NAMALWA (cell line): ENCODE results near the gene SEC11A.
"Not testable (repeated sequence)": the region's sequence is repeated elsewhere in the genome, so short reads cannot be mapped to it uniquely, and the experiment has no call there.

Source experiments
- DNase-seq: peaks from one replicate; pipeline ENCODE4 v3.0.0-alpha.2; 2015; ENCODE audit warnings: low spot score

The SEC11A gene

GRCh38 chr15:84716036-84716732, at the start of gene SEC11A:
SEC11A (minus strand) TSS chr15:84716139; CDS start chr15:84716075, 64 bp downstream.
- DNase-seq = peak; percentile 96

GRCh38 chr15:84765675-84766074, 49.7 kb upstream of the SEC11A start:
- DNase-seq = no peak

- DNase-seq = no peak
Observed at GRCh38 chr15:84764989-84765388, 49.0 kb upstream of the SEC11A start.

GRCh38 chr15:84764585-84764984, 48.6 kb upstream of the SEC11A start:
- DNase-seq = no peak

GRCh38 chr15:84762840-84763572, 47.1 kb upstream of the SEC11A start:
- no peak for DNase-seq

GRCh38 chr15:84761607-84762131, 45.7 kb upstream of the SEC11A start:
- DNase-seq = peak; percentile 20

GRCh38 chr15:84760219-84760618, 44.3 kb upstream of the SEC11A start:
- no peak for DNase-seq

- no peak for DNase-seq
Observed at GRCh38 chr15:84759018-84759417, 43.1 kb upstream of the SEC11A start.

- DNase-seq = no peak
Observed at GRCh38 chr15:84755736-84756527, 40.0 kb upstream of the SEC11A start.

- DNase-seq = not testable (repeated sequence)
Observed at GRCh38 chr15:84754889-84755288, 39.0 kb upstream of the SEC11A start.

- no peak for DNase-seq
Observed at GRCh38 chr15:84752700-84753099, 36.8 kb upstream of the SEC11A start.

- no peak for DNase-seq
Observed at GRCh38 chr15:84752195-84752594, 36.3 kb upstream of the SEC11A start.

- not testable (repeated sequence) for DNase-seq
Observed at GRCh38 chr15:84751721-84752120, 35.8 kb upstream of the SEC11A start.

- DNase-seq = peak; percentile 84
Observed at GRCh38 chr15:84750583-84751092, 34.7 kb upstream of the SEC11A start.

- DNase-seq = peak; percentile 82
Observed at GRCh38 chr15:84749111-84749991, 33.4 kb upstream of the SEC11A start.

GRCh38 chr15:84748274-84749110, 32.6 kb upstream of the SEC11A start, which contains the start of gene ZNF592:
ZNF592 (plus strand) TSS chr15:84748592; CDS start chr15:84782676, 34,084 bp downstream.
- peak; percentile 69 for DNase-seq

- DNase-seq = peak; percentile 81
Observed at GRCh38 chr15:84747416-84748273, 31.7 kb upstream of the SEC11A start.

- DNase-seq = no peak
Observed at GRCh38 chr15:84741121-84741520, 25.2 kb upstream of the SEC11A start.

GRCh38 chr15:84740691-84741090, 24.8 kb upstream of the SEC11A start:
- DNase-seq = no peak
